ENCODE results near the gene FBXW11.
"Not testable (repeated sequence)": the region's sequence is repeated elsewhere in the genome, so short reads cannot be mapped to it uniquely, and the experiment has no call there.

FBXW11 gene

GRCh38 chr5:171951218-171951617 is 55.2 kb downstream of the FBXW11 start:
- no peak for DNase-seq

DNA sequence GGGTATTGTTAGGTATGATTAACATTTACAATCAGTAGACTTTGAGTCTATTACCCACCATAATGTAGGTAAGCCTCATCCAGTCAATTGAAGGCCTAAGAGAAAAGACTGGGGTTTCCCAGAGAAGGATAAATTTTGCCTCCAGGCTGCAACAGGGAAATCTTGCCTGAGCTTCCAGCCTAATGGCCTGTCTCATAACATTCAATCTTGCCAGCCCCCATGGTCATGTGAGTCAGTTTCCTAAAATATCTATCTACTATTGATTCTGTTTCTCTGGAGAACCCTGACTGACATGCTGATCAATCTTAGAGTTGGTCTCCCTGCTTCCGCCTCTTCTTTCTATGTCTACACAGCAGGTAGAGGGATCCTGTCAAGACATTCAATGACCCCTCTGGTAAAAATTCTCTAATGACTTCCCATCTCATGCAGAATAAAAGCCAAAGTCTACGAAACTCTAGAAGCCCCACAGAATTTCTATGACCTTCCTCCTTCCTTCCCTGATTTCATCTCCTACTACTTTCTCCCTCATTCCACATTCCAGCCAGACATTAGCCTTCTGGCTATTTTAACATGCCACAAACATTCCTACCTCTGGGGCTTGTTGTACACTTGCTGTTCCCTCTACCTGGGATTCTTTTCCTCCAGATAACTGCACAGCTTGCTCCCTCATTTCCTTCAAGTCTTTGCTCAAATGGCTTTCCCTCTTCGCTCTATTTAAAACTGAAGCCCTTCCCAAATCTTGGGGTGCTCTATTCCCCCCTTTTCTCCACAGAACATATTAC is 60.2 kb downstream of the FBXW11 start:
- no peak for DNase-seq

GRCh38 chr5:171945476-171945875 is 61.0 kb downstream of the FBXW11 start:
- DNase-seq, result no peak

DNA sequence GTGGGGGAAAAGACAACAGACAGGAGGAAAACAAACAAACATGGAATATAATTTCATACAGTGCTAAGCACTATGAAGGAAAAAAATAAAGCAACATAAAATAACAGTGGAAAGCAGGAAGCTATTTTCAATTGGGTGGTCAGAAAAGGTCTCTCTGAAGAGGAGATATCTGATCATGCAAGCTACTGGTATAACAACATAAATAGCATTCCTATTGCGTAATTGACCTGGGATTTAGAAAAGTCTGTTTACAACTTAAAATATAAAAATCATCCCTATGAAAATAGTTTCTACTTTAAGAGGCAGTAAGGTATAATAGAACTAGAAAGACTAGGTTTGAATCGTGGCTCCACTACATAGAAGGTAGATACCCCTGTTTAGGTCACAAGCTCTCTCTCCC is 61.4 kb downstream of the FBXW11 start:
- no peak for DNase-seq

- not testable (repeated sequence) for DNase-seq
These were observed 64.3 kb downstream of the FBXW11 start for GRCh38 chr5:171942112-171942516.

GRCh38 chr5:171941675-171942074 is 64.8 kb downstream of the FBXW11 start:
- DNase-seq, result not testable (repeated sequence)

DNA sequence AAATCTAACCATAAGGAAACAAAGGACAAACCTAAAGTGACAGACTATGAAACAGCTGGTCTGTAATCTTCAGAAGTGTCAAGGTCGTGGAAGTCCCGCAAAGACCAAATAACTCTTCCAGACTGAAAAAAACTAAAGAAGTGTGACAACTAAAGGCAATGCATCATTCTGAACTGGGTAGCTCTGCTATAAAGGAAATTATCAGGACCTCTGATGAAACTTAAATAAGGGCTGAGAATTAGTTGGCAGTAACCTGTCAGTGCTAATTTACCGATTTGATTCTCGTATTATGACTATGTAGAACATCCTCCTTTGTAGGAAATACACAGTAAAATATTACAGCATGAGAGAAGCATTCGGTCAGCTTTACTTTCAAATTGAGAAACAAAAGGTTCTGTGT is 65.2 kb downstream of the FBXW11 start:
- DNase-seq, result not testable (repeated sequence)

DNA sequence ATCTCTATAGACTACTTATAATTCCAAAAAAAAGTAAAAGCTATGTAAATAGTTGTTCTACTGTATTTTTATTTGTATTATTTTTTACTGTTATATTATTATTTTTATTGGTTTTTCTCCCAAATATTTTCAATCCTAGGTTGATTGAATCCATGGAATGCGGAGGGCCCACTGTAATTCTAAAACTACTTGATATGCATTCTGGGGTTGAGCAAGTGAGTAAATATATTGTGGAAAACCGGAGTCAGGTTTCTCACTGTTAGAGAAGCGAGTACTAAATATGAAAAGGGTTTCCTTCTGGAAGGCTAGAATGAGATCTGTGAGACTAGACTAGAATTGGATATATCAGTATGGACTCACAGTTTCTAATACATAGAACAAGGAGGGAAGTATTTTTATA is 66.5 kb downstream of the FBXW11 start:
- no peak for DNase-seq

GRCh38 chr5:171938358-171938757 is 68.1 kb downstream of the FBXW11 start:
- DNase-seq, result no peak

DNA sequence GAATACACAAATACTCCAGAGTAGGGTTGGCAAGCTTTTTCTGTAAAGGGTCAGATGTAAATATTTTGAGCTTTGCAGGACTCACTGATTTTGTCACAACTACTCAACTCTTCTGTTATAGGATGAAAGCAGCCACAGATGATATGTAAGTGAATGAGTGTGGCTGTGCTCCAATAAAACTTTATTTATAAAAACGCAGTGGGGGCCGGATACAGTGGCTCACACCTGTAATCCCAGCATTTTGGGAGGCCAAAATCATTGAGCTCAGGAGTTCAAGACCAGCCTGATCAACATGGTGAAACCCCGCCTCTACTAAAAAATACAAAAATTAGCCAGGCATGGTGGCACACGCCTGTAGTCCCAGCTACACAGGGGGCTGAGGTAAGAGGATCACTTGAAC is 69.1 kb downstream of the FBXW11 start:
- no peak for DNase-seq

GRCh38 chr5:171934586-171934985 is 71.9 kb downstream of the FBXW11 start:
- DNase-seq, result no peak

DNA sequence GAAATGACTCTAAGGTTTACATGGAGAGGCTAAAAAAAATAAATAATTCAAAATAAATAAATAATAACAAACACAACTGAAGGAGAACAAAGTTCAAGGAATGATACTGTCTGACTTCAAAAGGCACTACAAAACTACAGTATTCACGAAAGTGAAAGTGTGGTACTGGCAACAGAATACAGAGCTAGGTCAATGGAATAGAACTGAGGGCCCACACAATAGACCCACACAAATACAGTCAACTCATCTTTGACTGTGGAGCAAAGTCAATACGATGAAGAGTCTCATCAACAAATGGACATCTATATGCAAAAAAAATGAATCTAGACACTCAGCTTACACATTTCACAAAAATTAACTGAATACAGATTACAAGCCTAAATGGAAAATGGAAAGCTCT is 75.3 kb downstream of the FBXW11 start:
- DNase-seq, result no peak

GRCh38 chr5:171927345-171927941 is 79.0 kb downstream of the FBXW11 start:
- no peak for DNase-seq

DNA sequence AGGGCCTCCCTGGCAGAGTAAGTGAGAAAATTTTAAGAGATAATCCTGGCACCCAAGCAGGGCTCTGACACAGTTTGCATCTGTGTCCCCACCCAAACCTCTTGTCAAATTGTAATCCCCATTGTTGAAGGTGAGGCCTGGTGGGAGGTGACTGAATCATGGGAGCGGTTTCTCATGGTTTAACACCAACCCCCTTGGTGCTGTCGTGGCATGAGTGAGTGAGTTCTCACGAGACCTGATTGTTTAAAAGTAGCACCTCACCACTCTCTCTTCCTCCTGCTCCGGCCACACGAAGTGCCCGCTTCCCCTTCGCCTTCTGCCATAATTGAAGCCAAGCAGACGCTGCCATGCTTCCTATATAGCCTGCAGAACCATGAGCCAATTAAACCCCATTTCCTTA is 80.1 kb downstream of the FBXW11 start:
- DNase-seq, result peak in 1 of 2 donors; percentile 4

DNA sequence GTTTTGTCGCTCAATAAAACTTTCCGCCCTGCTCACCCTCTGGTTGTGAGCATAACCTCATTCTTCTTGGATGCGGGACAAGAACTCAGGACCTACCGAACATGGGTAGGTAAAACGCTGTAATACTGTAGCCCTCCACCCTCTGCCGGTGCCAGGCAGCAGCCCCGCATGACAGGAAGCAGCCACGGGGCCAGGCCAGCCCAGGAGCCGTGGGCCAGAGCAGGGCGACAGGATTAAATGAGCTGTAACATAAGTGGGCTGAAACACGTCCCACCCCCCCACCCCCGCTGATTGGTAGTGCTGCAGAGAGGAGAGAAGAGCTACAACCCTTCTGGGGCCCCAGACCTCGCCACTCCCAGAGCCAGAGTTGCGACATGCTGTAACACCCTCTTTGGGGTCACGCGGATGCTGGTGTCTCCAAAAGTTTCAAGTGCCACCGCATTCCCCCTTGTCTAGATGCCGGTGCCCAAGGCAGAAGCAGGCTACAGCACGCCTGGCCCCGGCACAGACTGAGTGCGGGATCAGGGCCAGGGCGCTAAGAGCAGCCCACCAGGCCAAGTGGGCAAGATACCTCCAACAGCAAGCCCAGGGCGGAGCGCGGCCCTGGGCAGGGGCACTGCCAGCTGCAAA is 81.8 kb downstream of the FBXW11 start:
- DNase-seq, result no peak

- no peak for DNase-seq
These were observed 85.6 kb downstream of the FBXW11 start for GRCh38 chr5:171920765-171921391.

DNA sequence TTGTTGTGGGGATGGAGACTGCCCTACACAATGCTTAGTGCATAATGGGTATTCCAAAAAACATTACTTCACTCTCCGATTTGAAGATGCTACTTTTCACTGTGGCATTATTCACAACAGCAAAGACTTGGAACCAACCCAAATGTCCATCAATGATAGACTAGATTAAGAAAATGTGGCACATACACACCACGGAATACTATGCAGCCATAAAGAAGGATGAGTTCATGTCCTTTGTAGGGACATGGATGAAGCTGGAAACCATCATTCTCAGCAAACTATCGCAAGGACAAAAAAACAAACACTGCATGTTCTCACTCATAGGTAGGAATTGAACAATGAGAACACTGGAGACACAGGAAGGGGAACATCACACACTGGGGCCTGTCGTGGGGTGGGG is 90.7 kb downstream of the FBXW11 start:
- DNase-seq, result not testable (repeated sequence)

DNA sequence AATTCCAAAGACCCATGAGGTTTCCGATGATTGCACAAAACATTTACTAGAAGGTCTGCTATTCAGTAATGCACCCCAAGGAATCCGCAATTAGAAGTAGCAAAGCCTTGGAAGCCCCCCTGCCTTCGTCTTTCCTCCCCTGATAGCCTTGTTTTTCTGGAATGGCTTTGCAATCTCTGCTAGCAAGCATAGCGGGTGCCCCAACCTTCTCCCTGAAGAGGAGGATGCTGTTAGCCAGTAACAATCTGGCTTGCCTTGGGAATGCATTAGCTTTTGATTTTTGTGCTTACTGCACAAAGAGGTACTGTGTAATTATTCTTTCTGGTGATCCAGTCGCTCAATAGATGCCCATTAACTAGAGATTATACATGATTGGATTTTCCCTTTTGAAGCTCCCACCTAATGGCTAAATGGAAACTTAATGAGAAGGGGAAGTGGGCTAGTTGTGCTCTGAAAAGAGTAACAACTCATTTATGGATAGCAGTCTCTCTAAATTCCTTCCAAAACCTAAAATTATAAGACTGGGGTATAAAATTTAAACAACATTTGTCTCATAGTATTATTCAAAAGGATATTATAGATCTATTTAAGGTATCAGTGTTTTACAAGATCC is 91.6 kb downstream of the FBXW11 start:
- no peak for DNase-seq

DNA sequence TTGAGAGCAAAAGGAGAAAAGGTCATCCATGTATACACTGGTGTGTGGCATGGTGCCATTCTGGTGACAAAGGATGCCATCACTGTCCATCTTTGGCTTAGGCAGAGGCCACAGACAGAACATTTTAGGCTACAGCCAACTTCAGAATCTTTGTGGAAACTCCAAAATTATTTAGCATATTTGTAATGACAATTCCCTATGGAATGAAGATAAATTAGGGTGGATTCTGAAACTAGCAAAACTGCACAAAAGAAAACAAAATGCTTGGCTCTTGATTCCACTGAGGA is 92.5 kb downstream of the FBXW11 start:
- DNase-seq, result no peak

DNA sequence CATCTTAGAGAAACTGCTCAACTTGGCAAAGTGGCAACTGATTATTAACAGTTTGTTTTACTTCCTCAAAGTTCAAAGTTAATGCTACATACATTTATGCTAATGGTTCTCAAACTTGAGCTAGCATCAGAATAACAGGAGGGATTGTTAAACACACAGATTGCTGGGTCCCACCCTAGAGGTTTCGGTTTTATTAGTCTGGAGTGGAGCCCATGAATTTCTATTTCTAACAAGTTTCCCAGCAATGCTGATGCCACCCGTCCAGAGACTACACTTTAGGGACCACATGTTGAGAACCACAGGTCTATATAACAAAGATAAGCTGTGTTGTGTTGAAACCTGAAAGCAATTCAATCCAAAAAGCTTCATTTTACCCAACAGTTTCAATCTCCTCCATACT is 95.3 kb downstream of the FBXW11 start:
- DNase-seq, result no peak

DNA sequence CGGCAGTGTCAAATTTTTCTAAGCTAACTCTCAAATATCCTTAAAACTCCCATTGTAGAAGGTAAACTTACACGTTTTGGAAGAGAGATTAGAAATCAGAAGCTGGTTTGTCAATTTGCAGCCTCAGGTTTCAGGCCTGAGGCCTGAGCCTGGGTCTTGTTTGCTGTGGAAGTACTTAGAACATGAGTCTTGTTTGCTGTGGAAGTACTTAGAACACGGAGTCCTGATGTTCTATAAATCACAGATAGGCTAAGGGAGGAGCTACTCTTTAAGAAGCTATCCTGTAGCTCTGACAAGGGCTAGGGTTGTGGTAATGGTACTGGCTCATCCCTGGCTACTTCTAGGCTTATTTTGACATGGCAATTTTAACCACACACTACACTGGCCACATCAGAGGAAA is 97.8 kb downstream of the FBXW11 start:
- no peak for DNase-seq

DNA sequence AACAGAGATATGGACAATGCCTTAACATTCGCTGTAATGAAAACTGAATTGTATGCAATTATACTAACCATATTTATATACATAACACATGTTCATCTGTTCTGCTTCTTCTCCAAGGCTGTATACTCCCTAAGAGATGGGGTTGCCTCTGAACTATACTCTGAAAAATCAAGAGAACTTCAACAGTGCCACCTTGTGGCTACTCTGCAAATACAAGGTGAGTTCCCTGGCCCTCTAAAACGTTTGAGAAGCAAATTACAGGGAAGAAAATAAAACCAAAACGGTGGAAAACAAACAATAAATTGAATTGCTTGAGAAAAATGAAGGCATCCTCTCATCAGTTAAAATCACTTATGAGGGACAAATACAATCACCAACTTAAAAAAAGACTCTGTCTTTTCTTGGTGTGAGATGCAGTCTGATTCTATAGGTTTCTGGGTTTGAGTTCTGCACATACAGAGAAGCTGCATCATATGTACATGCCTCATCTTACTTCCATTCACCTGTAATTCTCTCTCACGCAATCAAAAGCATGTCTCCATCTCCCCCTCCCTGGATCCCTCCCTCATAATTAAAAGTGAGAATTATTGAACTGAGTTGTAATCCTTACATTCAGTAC is 98.6 kb downstream of the FBXW11 start:
- DNase-seq, result peak; percentile 17 to 65

Measured in CD4-positive, alpha-beta T cell treated with Interleukin-1 beta for 1 hour (primary cell).